Keratinocyte (primary cell): ENCODE data around the gene WASF2. TPM values are rescaled to one million over a fixed set of nuclear protein-coding genes. Genes with fewer than 3 reads are reported as not detected.

Experiments
- DNase-seq: peaks from one replicate; pipeline ENCODE4 v3.0.0-alpha.2; 2011; ENCODE audit warnings: low read depth, missing footprints, low spot score
- FAIRE-seq: peaks from 2 replicates; lab custom pipeline; 2011; peaks lifted over from hg19 to GRCh38; lab: Jason Lieb, UNC
- H2AFZ ChIP-seq: 2 replicates; pipeline ENCODE4 v1.6.0; 2012; ENCODE audit warnings: low read length, control low read depth, inconsistent platforms; ENCODE audit not compliant: control insufficient read depth
- H3K27ac ChIP-seq: 2 replicates; pipeline ENCODE4 v1.5.1; 2011; ENCODE audit warnings: low read length; ENCODE audit not compliant: control insufficient read depth, insufficient read depth
- H3K27me3 ChIP-seq: 3 replicates; pipeline ENCODE4 v1.6.0; 2011; ENCODE audit warnings: low read length; ENCODE audit not compliant: control insufficient read depth, insufficient read depth; ENCODE audit errors: extremely low read depth
- H3K36me3 ChIP-seq, 2 experiments: 2 replicates in 1 of 2; 3 replicates in 1 of 2; pipeline ENCODE4 v1.5.1; 2011; ENCODE audit warnings: low read length in 2 of 2, mild to moderate bottlenecking in 1 of 2; ENCODE audit not compliant: control insufficient read depth in 2 of 2, insufficient read depth in 2 of 2; ENCODE audit errors: extremely low read depth in 1 of 2
- H3K4me1 ChIP-seq: 3 replicates; pipeline ENCODE4 v1.5.1; 2011; ENCODE audit warnings: low read length; ENCODE audit not compliant: control insufficient read depth, insufficient read depth; ENCODE audit errors: extremely low read depth
- H3K4me2 ChIP-seq: 3 replicates; pipeline ENCODE4 v1.6.0; 2011; ENCODE audit warnings: low read depth, low read length; ENCODE audit not compliant: control insufficient read depth, insufficient read depth; ENCODE audit errors: extremely low read depth
- H3K4me3 ChIP-seq, 3 experiments: fragments of 200-600 bp in 1 of 3; sonication (generic) in 1 of 3; 2 replicates in 2 of 3; 3 replicates in 1 of 3; pipeline ENCODE4 v1.5.1; 2011 to 2016; ENCODE audit warnings: low read length in 3 of 3, mild to moderate bottlenecking in 3 of 3, control low read depth in 2 of 3, inconsistent platforms in 1 of 3, low read depth in 1 of 3, mixed read lengths in 1 of 3, mixed run types in 1 of 3, moderate library complexity in 1 of 3; ENCODE audit not compliant: control insufficient read depth in 2 of 3, insufficient read depth in 2 of 3; ENCODE audit errors: extremely low read depth in 1 of 3
- H3K79me2 ChIP-seq: 2 replicates; pipeline ENCODE4 v1.6.0; 2012; ENCODE audit warnings: low read length; ENCODE audit not compliant: control insufficient read depth, insufficient read depth
- H3K9ac ChIP-seq: 3 replicates; pipeline ENCODE4 v1.6.0; 2011; ENCODE audit warnings: low read length; ENCODE audit not compliant: control insufficient read depth, insufficient read depth; ENCODE audit errors: extremely low read depth
- H3K9me1 ChIP-seq: 3 replicates; pipeline ENCODE4 v1.6.0; 2011; ENCODE audit warnings: low read length; ENCODE audit not compliant: control insufficient read depth, insufficient read depth; ENCODE audit errors: extremely low read depth
- H3K9me3 ChIP-seq: 2 replicates; pipeline ENCODE4 v1.5.1; 2012; ENCODE audit warnings: low read depth, low read length; ENCODE audit not compliant: control insufficient read depth
- H4K20me1 ChIP-seq: 3 replicates; pipeline ENCODE4 v1.6.0; 2011; ENCODE audit warnings: low read length; ENCODE audit not compliant: control insufficient read depth, insufficient read depth; ENCODE audit errors: extremely low read depth
- CTCF ChIP-seq, 3 experiments: IDR thresholded peaks in 1 of 3; conservative IDR thresholded peaks in 1 of 3; optimal IDR thresholded peaks in 1 of 3; 2 replicates in 2 of 3; 3 replicates in 1 of 3; pipeline versions ENCODE3 to v1.5.1; 2011; ENCODE audit warnings: low read length in 3 of 3, mild to moderate bottlenecking in 3 of 3, moderate library complexity in 2 of 3, control low read depth in 1 of 3, inconsistent platforms in 1 of 3; ENCODE audit not compliant: insufficient read depth in 2 of 3; ENCODE audit errors: extremely low read depth in 1 of 3
- EZH2 ChIP-seq: IDR thresholded peaks from one replicate; pipeline ENCODE4 v1.6.1; 2012; ENCODE audit warnings: inconsistent platforms, mild to moderate bottlenecking, low read length, moderate library complexity
- dilution Hi-C: fragments of 300-500 bp; cut with MboI; formaldehyde crosslinking; loops from one replicate; pipeline ENCODE4 v1.7.0; 2020; ENCODE audit warnings: low sequenced_read_pairs; ENCODE audit not compliant: extremely low pct_ligation_motif_present
- polyA plus RNA-seq, 5 experiments: library from polyadenylated mRNA; depleted of rRNA in 3 of 5; stranded (reverse) in 3 of 5; stranded (forward) in 1 of 5; unstranded in 1 of 5; fragments of >200 nt; gene quantifications; 1 replicate in 1 of 5; 2 replicates in 3 of 5; 3 replicates in 1 of 5; pipeline versions ENCODE4 v1.2.1 to v1.2.3, GENCODE V29; 2011 to 2012; ENCODE audit warnings: missing spikeins in 2 of 5, low read depth in 1 of 5, low replicate concordance in 1 of 5

Gene WASF2
- polyA plus RNA-seq, 1 donor (not counting 4 experiments of a cell fraction or from before 2014, with no cell fraction given) = 42.9 TPM

GRCh38 chr1:27451343-27451742 is 38.6 kb downstream of the WASF2 start:
- Histone ChIP-seq H4K20me1 (peaks cover 4% of the 10 kb centered on the region), H3K27ac (no peak overlapping the region)
- FAIRE-seq = no peak

GRCh38 chr1:27448982-27449381 is 41.0 kb downstream of the WASF2 start:
- no peak overlapping the region for H2AFZ ChIP-seq
- no peak for DNase-seq
- no peak overlapping the region for H3K9ac ChIP-seq
- peaks cover 79% of the 10 kb centered on the region for H3K79me2 ChIP-seq
- no peak overlapping the region for H3K4me2 ChIP-seq
- no peaks in the 10 kb centered on the region for H3K27me3 ChIP-seq
- no peak for TF ChIP-seq CTCF (optimal IDR thresholded peaks at IDR 0.05 in 1 of 3, IDR thresholded peaks at IDR 0.05 in 1 of 3, conservative IDR thresholded peaks at IDR 0.05 in 1 of 3; ENCODE audit: extremely low read depth in 1 of 3, insufficient read depth in 2 of 3, low read length in 3 of 3)
- no peak for TF ChIP-seq EZH2
- no peak for FAIRE-seq
- H3K4me1 ChIP-seq = no peaks in the 10 kb centered on the region
- H3K27ac ChIP-seq = no peak overlapping the region
- dilution Hi-C loops = no loop called here
- H3K9me1 ChIP-seq = peaks cover 3% of the 10 kb centered on the region
- no peaks in the 10 kb centered on the region for H3K9me3 ChIP-seq
- peaks cover 4% of the 10 kb centered on the region for H4K20me1 ChIP-seq
- no peak overlapping the region for H3K4me3 ChIP-seq
- peaks cover 1 to 4% of the 10 kb centered on the region in 2 experiments for H3K36me3 ChIP-seq

More at GRCh38 chr1:27451343-27451742, 38.6 kb downstream of the WASF2 start:
- dilution Hi-C loops = no loop called here
- H3K4me3 ChIP-seq = no peak overlapping the region
- H3K79me2 ChIP-seq = peaks cover 78% of the 10 kb centered on the region
- TF ChIP-seq CTCF (optimal IDR thresholded peaks at IDR 0.05 in 1 of 3, IDR thresholded peaks at IDR 0.05 in 1 of 3, conservative IDR thresholded peaks at IDR 0.05 in 1 of 3; ENCODE audit: extremely low read depth in 1 of 3, insufficient read depth in 2 of 3, low read length in 3 of 3) (no peak), EZH2 (no peak)
- H3K9me3 ChIP-seq = no peaks in the 10 kb centered on the region
- H3K27me3 ChIP-seq = no peaks in the 10 kb centered on the region
- peaks cover 12% of the 10 kb centered on the region for H3K4me1 ChIP-seq
- peaks cover 0 to 1% of the 10 kb centered on the region in 2 experiments for H3K36me3 ChIP-seq
- DNase-seq = no peak
- H2AFZ ChIP-seq = no peak overlapping the region
- H3K4me2 ChIP-seq = no peak overlapping the region
- peaks cover 3% of the 10 kb centered on the region for H3K9me1 ChIP-seq
- no peak overlapping the region for H3K9ac ChIP-seq
